Heart right ventricle (tissue), 16 donors: ENCODE measurements around the gene DYSF. TPM values are rescaled to one million over a fixed set of nuclear protein-coding genes. Genes with fewer than 3 reads are reported as not detected.

ENCODE experiments used
- ATAC-seq, 8 donors: fragments of 200-7000 bp; cut with Tn5 transposase; one replicate each; pipeline ENCODE4 v1.9.1; 2020; ENCODE audit warnings: mild to moderate bottlenecking in 8 of 8, moderate library complexity in 8 of 8, moderate number of reproducible peaks in 1 of 8
- DNase-seq, 2 donors: peaks; one replicate each; pipeline ENCODE4 v3.0.0-alpha.2; 2020
- H3K27ac ChIP-seq, 10 donors: fragments of 200-600 bp; sonication (generic) in 2 of 10; one replicate each; pipeline versions ENCODE4 v1.5.0 to v1.8.0; 2020 to 2022; ENCODE audit warnings: mild to moderate bottlenecking in 3 of 10
- H3K27me3 ChIP-seq, 7 donors: fragments of 200-600 bp; one replicate each; pipeline ENCODE4 v1.8.0; 2021 to 2022; ENCODE audit warnings: mild to moderate bottlenecking in 2 of 7
- H3K36me3 ChIP-seq, 9 donors: fragments of 200-600 bp; sonication (generic) in 1 of 9; one replicate each; pipeline versions ENCODE4 v1.5.0 to v1.8.0; 2020 to 2022; ENCODE audit warnings: mild to moderate bottlenecking in 2 of 9
- H3K4me1 ChIP-seq, 9 donors: fragments of 200-600 bp; sonication (generic) in 1 of 9; one replicate each; pipeline versions ENCODE4 v1.5.0 to v1.8.0; 2020 to 2022; ENCODE audit warnings: mild to moderate bottlenecking in 4 of 9
- H3K4me3 ChIP-seq, 10 donors: fragments of 200-600 bp; sonication (generic) in 2 of 10; one replicate each; pipeline versions ENCODE4 v1.5.0 to v1.8.0; 2020 to 2022; ENCODE audit warnings: mild to moderate bottlenecking in 7 of 10, moderate library complexity in 2 of 10
- H3K9me3 ChIP-seq, 11 donors: fragments of 200-600 bp in 10 of 11; sonication (generic) in 2 of 11; one replicate each; pipeline versions ENCODE4 v1.5.0 to v1.8.0; 2013 to 2022; ENCODE audit warnings: mild to moderate bottlenecking in 2 of 11, control low read depth in 1 of 11, moderate library complexity in 1 of 11
- CTCF ChIP-seq, 9 donors: fragments of 200-600 bp; sonication (generic) in 2 of 9; IDR thresholded peaks; one replicate each; pipeline versions ENCODE4 v1.5.0 to v1.8.0; 2021 to 2022; ENCODE audit warnings: antibody characterized with exemption in 9 of 9, mild to moderate bottlenecking in 5 of 9, moderate library complexity in 1 of 9
- WGBS, 2 donors: extraction: QIAGEN DNeasy Blood & Tissue Kit; methylation state at CpG; one replicate each; pipeline ENCODE4 v1.1.7; 2013; ENCODE audit warnings: inconsistent platforms in 1 of 2; 5-methylcytosine and 5-hydroxymethylcytosine counted together
- intact Hi-C, 10 donors: fragments of 100-400 bp; cut with DNase I; formaldehyde crosslinking; loops; one replicate each; pipeline versions ENCODE4 v1.11.1 to v1.14.2; 2022
- polyA plus RNA-seq, 2 donors: library from polyadenylated mRNA; stranded (reverse); fragments of 200-250 nt; gene quantifications; one replicate each; pipeline ENCODE4 v1.2.3, GENCODE V29; 2013
- total RNA-seq, 10 donors: library from RNA; stranded (reverse); fragmentation: NEBNext Ultra II Directional in 3 of 10; extraction: Animal tissue kit (Norgen Biotek cat#: 25700) in 3 of 10; gene quantifications; one replicate each; pipeline versions ENCODE4 v1.2.1 to v1.2.4, GENCODE V29; 2021 to 2023
- donor health status: Arrhythmogenic right ventricular cardiomyopathy.
- donor health status: ischemic (EF 13 %, LVEDD 7.1; RV severe dilation, severe dysfunction).
- donor health status: healthy with polysubstance abuse.
- donor health status: DM: no; HTN: yes; CAD: no.
- donor health status: DM: no; HTN: no; CAD: no.
- donor health status: ischemic (EF 25% LVEDD 6.9; RV normal size, moderate dysfunction).
- donor health status: ischemic (EF 25% LVEDD 5.7; RV mildly dilated, moderate dysfunction).
- donor health status: healthy.
- donor health status: DM: yes; HTN: yes; CAD: no.
- donor health status: Ischemic cardiomyopathy.
- donor health status: ischemic (EF 35%, LVEDD 5.7; RV mildly dilated, moderate dysfunction).
- donor health status: nonischemic (EF 11% LVEDD 7.7; RV severe dilation, severe dysfunction).
- donor health status: DM: yes; HTN: yes; CAD: no.
- donor health status: PGD.
- donor health status: ischemic (EF 29% LVEDD 5.4; RV normal size, mild dysfunction).
- donor health status: nonischemic (EF 23%, LVEDD 6.1; RV moderate dilation, normal function).

DYSF gene
- total and polyA plus RNA-seq, 12 donors = 20.6 to 100 (median 64.8) TPM

DNA sequence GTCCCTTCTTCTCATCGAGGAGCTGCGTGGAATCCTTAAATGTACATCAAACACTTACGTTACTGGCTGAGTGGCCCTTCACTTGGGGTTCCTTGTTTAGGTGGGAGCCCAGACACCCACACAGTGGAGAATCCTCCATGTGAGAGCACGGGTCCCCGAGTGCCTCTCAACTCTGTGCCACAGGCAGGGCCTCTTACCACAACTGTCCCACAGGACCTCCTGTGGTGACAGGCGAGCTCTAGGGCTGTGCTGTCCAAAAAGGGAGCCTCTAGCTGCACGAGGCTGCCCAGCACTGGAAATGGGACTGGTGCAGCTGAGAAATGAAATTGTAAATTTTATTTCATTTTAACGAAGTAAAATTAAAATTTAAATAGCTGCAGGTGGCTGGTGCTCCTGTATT, 145.7 kb downstream of the DYSF start:
- Histone ChIP-seq H3K27me3 (no peaks in the 10 kb centered on the region), H3K9me3 (no peaks in the 10 kb centered on the region), H3K4me1 (peaks cover under 1 to 16% (median 12%) of the 10 kb centered on the region in 9 donors), H3K4me3 (no peak overlapping the region), H3K36me3 (peaks cover 0 to 97% (median 6%) of the 10 kb centered on the region in 9 donors), H3K27ac (no peak overlapping the region)
- intact Hi-C loops = no loop called here
- no peak for ATAC-seq
- no peak for DNase-seq
- 89 to 90% methylated on average over 8 of the region's 8 CpGs for WGBS, 2 donors
- no peak for TF ChIP-seq CTCF (IDR thresholded peaks at IDR 0.05)

DNA sequence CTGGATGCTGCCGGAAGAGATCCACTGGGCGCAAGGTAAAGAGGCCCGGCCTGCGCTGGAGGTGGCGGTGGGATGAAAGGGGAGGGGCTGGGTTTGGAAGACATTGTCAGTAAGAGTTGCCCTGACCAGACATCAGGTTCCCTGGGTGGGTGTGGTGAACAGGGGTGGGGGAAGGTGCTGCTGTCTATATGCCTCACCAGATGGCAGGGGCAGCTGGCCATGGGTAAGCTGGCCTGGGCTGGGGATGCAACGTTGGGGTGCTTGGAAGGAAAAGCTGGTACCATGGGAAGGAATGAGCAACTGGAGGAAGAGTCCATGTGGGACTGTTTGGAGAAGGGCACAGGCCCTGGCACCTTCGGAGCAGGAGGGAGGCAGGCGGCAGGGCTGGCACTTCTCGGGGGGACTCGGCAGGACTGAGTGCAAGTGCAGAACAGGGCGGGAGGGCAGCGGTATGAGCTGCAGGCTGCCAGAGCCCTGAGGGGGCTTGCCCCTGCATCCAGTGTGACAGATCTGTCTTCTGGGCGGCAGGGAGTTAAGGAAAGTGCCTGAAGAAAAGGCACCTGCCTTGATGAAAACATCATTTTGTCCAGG, 146.4 kb downstream of the DYSF start:
- intact Hi-C loops = loop anchor here in 3 of 10 donors (10.0 kb wide), 3 partner anchors 265 to 555 kb away; no protein-coding TSS in a partner anchor
- peaks cover 5 to 23% (median 19%) of the 10 kb centered on the region in 9 donors for H3K4me1 ChIP-seq
- peaks cover 0 to 91% (median 6%) of the 10 kb centered on the region in 9 donors for H3K36me3 ChIP-seq
- H3K9me3 ChIP-seq = no peaks in the 10 kb centered on the region
- DNase-seq (no peak), ATAC-seq (no peak)
- 95% methylated on average over 13 of the region's 13 CpGs for WGBS, 2 donors
- H3K27ac ChIP-seq = no peak overlapping the region
- no peak overlapping the region for H3K4me3 ChIP-seq
- H3K27me3 ChIP-seq = no peaks in the 10 kb centered on the region
- TF ChIP-seq CTCF (IDR thresholded peaks at IDR 0.05) = no peak

GRCh38 chr2:71600555-71600954, 147.2 kb downstream of the DYSF start:
- no peak for ATAC-seq
- H3K27ac ChIP-seq = no peak overlapping the region
- intact Hi-C loops = loop anchor here in 3 of 10 donors (10.0 kb wide), 3 partner anchors 264 to 554 kb away; no protein-coding TSS in a partner anchor
- H3K36me3 ChIP-seq = peaks cover 0 to 84% (median 6%) of the 10 kb centered on the region in 9 donors
- no peak for TF ChIP-seq CTCF (IDR thresholded peaks at IDR 0.05)
- WGBS, 2 donors = 94 to 96% methylated on average over 9 of the region's 9 CpGs
- H3K27me3 ChIP-seq = no peaks in the 10 kb centered on the region
- no peak for DNase-seq
- no peak overlapping the region for H3K4me3 ChIP-seq
- H3K4me1 ChIP-seq = peaks cover 5 to 31% (median 28%) of the 10 kb centered on the region in 9 donors
- H3K9me3 ChIP-seq = no peaks in the 10 kb centered on the region

- H3K27ac ChIP-seq = no peak overlapping the region
- peaks cover 9 to 37% (median 32%) of the 10 kb centered on the region in 9 donors for H3K4me1 ChIP-seq
- intact Hi-C loops = loop anchor here in 3 of 10 donors (10.0 kb wide), 3 partner anchors 263 to 553 kb away; no protein-coding TSS in a partner anchor
- ATAC-seq (no peak), DNase-seq (no peak)
- H3K9me3 ChIP-seq = no peaks in the 10 kb centered on the region
- whole genome bisulfite sequencing, 2 donors = 87 to 90% methylated on average over 11 of the region's 11 CpGs
- H3K4me3 ChIP-seq = no peak overlapping the region
- no peaks in the 10 kb centered on the region for H3K27me3 ChIP-seq
- TF ChIP-seq CTCF (IDR thresholded peaks at IDR 0.05) = no peak
- H3K36me3 ChIP-seq = peaks cover 0 to 84% (median 6%) of the 10 kb centered on the region in 9 donors
These were observed 148.1 kb downstream of the DYSF start for GRCh38 chr2:71601136-71602114.
